Stimulated activated CD4-positive, alpha-beta T cell treated with anti-CD3 and anti-CD28 coated beads, Interleukin-1b, Interleukin-23, amount 100 ng/mL, for 48 hours (primary cell): ENCODE measurements around the gene FAM53A.
"Not testable (repeated sequence)": the region's sequence is repeated elsewhere in the genome, so short reads cannot be mapped to it uniquely, and the experiment has no call there.

ENCODE experiments used
- DNase-seq: peaks from one replicate; pipeline ENCODE4 v3.0.0-alpha.2; 2020

The FAM53A gene

DNA sequence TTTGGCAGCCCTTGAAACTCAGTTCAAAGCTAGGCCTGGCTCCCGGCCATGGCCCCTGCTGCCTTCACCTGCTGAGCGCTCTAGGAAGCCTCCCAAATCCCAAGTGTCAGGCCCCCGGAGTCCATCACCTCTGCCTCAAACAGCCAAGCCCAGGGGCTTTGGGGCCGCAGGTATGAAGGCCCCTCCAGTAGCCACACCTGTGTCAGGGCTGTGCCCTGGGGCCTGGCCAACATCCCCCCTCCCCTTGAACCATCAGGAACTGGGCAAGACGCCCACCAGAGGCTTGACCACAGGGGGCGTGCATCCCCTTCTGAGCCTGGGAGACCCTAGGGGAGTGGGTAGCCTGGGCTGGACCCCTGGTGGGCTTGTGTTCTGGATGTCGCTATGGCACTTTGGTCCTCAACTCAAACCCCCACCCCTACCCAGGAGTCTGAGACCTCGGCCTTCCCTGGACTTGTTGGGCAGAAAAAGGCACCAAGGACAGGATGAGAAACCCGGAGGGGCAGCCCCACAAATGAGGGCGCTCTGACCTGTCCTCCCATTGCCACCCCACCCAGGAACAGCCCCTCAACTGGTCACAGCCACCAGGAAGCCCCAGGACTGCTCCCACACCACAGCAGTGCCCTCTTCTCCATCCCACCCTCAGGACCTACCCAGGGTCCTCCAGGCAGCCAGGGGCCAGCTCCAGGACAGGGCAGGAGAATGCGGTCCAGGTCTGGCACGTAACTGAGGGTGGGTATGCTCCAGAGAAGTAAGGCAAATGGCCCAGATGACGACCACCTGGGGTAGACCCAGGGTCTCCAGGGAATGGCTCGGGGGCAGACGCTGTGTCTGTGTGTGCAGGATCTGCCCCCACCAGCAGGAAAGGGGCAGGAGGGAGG, 32.2 kb upstream of the FAM53A start:
- no peak for DNase-seq

DNA sequence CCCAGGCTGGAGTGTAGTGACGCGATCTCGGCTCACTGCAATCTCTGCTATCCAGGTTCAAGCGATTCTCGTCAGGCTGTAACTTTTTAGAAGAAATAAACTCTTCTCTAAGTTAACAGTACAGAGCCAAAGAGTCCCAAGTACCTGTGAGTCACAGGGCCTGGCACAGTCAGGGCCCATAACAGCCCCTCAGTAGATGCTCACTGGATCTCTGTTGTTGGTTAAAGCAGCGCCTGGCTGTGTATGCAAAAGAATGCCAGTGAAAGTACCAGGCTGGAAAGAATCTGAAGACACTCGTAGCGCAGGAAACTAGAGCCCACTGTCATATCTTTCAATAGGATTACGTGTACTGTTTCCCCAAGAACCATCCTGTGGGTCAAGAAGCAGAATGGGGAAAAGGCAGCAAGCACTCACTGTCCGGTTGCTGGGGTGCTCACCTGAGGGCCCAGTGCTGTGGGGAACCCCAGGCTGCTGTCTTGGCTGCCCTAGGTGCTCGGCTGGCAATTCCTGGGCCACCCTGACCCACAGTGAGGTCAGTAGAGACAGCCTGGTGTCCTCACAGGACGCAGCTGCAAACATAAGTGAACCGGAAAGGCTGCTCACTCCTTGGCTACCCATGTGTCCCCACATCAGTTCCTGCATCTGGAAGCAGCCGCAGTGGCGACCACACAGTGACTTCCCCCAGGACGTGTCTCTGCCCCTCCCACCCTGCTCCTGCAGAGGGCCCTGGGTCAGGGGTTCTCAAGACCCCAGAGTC, 31.1 kb upstream of the FAM53A start:
- DNase-seq, result no peak

DNA sequence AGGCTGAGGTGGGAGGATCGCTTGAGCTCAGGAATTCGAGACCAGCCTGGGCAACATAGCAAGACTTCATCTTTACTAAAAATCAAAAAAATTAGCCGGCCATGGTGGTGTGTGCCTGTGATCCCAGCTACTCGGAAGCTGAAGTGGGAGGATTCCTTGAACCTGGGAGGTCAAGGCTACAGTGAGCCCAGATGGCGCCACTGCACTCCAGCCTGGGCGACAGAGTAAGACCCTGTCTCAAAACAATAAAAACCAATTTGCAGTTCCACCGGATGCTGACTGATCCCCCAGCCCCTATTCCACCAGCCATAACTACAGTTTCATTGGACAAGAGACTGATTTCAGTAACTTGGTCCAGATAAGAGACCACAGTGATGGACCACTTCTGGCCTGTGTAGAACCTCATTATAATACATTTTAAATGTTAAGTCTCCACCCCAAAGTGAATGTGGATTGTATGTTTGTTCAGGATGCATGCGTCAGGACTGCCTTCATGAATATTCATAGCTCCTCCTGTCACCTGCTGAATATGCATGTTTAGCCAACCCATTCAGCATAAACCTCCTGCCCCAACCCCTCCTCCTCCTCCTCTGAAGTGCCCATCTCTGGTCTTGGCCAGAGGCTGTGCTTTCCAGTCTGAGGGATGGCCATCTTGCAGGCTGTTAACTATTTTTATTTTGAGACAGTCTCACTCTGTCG, 30.3 kb upstream of the FAM53A start:
- no peak for DNase-seq

DNA sequence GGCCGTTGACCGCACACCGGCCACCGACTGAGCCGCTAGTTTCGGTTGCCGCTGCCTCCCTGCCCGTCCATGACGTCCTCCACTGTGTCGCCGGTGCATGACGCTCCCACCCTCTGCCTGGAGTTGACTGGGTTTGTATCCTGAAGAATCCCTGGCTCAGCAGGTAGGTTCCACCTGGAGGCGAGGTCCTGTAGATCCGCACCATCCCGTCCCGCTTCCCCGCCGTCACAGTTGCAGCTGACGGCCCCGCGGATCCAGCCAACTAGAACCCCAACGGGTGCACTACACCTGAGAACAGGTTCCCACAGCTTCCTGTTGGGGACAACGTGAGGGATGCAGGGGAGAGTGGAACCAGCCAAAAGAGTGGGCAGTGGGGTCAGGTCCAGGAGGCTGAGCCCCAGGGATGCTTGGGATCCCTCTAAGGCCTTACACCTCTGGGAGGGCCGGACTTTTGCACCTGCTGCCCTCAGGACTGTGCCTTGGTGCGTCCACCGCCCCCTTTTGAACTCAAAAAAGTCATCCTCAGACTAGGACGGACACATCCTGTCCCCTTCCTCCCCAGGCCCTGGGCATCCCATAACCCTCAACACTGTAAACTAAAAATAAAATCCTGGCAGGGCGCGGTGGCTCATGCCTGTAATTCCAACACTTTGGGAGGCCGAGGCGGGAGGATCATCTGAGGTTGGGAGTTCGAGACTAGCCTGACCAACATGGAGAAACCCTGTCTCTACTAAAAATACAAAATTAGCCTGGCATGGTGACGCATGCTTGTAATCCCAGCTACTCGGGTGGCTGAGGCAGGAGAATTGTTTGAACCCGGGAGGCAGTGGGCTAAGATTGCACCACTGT, 29.1 kb upstream of the FAM53A start:
- no peak for DNase-seq

DNA sequence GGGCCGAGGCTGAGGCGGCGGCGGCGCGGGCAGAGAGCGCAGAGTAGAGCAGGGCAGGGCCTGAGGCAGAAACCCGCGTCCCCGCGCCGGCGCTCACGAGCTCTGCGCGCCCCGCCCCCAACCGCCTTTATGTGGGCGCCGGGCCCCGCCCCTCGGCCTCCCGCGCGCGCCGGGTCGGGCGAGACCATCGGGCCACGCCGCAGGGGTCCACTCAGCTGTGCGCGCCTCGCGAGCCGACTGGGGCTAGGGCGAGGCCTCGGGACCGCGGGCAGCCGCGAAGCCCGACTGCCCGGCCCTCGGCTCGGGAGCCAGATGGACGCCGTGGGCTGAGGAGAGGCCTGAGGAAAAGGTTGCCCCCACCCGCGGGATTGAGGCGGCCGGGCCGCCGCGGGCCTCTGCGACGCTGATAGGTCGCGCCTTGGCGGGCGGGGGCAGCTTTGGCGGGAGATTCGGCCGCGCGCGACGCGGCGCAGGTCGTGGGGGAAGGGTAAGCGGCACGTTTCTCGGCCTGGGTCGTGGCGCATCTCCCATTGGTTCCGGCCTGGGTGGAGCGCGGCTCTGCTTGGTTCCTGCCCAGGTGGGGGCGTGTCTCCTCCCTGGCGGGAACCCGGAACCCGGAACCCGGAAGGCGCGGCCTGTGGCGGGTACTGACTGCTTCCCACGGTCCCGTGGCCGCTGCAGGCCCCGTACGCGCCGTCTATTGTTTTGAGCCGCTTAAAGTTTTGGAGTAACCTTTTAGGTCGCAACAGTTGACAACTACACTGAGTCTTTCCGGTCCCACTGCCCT, 28.3 kb upstream of the FAM53A start, which contains the start of gene SLBP:
SLBP (minus strand) TSS at position 104 of the 787 bp plus-strand sequence. CDS start 131 bp downstream, outside the sequence.
- DNase-seq, result peak; percentile 99

DNA sequence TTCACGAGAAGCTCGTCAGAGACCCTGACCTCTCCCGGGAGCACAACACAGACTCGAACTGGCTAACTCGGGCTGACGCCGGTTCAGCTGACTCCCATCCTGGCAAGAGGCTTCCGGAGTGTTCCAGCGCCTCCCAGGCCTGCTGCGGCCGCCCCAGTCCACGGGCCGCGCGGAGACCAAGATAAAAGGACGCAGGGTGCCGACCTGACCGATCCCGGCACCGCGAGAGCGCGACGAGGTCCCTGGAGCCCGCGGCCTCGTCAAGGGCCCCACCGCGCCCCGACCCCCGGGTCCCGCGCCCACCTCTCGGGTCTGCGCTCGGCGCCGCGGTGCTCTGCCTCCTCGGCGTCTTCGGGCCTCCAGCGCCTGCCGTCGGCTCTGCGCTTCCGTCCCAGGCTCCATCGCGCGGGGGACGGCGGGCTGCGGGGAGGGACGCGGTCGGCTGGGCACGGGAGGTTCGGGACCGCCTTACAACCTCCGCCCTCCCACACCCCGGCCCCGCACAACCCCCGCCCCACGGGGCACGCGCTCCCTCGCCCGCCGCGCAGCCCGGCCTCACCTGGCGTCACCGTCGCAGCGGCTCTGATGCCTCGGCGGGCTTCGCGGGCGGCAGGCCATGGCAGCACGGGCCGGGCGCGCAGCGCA, 27.6 kb upstream of the FAM53A start:
- DNase-seq, result peak; percentile 46

DNA sequence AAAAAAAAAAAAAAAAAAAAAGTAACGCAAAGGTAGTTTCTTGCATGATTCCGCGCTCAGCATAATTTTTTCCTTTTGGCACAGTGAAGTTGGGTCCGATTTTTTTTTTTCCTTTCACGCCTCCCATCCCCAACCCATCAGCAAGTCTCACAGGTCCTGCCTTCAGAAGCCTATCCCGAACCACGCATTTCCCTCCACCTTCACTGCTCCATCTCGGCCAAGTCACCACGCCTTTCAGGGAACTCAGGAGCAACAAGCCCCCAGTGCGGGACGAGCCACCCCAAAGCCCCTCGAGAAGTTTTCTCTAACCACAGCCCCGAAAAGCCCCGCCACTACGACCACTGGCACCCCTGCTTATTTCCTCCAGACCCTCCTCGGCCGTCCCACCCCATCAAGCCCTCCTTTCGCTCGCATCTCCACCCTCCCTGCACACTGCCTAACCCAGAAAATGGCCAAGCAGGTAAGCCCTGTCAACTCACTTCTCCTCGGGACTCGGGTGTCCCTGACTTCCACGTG, 27.0 kb upstream of the FAM53A start:
- DNase-seq, result no peak

DNA sequence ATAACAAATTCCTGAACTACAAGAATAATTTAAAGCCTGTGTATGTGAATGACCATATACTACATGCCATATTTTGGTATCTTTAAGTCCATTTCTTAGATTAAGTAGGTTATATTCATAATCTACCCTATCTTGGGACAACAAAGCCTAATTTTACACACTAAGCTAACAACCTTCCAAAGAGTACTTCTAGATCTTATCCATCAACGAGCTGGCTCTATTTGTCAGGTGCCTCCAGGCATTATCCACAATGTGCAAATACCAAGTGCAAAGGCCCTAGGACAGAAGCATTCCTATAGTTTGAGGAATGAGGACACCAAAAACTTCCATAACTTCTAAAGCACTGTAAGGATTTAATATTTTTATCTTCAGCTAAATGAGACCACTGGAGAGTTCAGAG, 24.5 kb upstream of the FAM53A start:
- no peak for DNase-seq

DNA sequence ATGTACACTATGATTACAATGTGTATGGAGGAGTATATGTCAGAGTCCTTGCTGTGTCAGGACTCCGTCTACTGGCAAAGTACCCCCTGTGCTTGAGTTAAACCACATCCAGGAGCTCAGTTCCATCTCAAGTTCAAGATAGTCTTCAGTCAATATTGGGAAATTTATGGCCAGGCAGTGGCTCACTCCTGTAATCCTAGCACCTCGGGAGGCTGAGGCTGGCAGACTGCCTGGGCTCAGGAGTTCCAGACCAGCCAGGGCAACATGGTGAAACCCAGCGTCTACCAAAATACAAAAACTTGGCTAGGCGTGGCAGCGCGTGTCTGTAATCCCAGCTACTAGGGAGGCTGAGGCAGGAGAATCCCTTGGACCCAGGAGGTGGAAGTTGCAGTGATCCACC, 22.2 kb upstream of the FAM53A start:
- no peak for DNase-seq

DNA sequence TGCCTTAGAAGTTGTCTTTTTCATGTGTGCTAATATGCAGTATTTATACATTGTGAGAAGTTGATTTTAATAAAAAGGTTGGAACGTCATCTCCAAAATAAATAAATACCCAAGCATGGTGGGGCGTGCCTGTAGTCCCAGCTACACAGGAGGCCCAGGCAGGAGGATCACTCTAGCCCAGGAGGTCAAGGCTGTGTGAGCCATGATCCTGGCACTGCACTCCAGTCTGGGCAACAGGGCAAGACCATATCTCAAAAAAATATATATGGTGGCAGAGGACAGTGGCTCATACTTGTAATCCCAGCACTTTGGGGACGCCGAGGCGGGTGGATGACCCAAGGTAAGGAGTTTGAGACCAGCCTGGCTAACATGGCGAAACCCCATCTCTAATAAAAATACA, 21.6 kb upstream of the FAM53A start:
- no peak for DNase-seq

DNA sequence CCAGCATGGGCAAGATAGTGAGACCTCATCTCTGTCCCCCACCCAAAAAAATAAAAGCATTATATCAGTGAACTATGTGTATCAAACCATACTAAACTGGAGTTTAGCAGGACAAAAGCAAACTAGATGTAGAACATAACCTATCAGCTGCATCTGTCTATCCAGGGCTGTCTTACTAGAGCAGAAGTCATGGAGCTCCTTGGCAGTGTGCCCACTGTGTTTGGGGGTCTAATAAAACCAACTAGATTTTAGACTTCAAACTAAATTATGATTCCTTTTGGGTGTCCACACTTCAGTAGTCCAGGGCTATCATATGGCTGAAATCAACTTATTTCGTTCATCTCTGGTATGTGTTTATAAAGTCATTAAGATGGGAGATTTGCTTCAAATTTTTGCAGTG, 19.8 kb upstream of the FAM53A start:
- DNase-seq, result no peak

DNA sequence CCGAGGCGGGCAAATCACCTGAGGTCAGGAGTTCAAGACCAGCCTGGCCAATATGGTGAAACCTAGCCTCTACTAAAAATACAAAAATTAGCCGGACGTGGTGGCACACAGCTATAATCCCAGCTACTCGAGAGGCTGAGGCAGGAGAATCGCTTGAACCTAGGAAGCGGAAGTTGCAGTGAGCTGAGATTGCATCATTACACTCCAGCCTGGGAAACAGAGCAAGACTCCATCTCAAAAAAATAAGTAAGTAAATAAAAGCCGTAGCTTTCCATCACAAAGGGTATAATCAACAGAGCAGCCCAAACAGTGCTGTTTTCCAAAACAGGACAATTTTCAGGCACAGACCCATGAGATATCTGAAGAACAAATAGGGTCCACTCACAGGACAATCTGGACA, 17.6 kb upstream of the FAM53A start:
- DNase-seq, result not testable (repeated sequence)

DNA sequence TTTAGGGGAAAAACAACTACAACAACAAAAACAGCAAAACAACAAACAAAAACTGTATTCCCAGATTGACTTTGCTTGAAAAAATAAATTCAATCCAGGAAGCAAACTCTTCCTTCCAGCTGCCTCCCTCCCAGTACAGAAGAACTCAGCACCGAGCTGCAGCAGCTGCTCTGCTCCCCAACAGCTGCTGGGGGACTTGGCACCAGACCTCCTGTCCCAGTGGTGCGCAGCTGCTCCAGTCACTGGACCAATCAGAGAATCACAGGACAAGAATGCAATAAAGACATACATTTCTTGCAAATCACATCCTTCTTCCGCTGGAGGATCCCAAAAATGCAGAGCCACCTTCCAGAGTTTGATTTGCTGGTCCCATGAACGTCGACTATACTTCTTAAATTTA, 11.8 kb upstream of the FAM53A start:
- DNase-seq, result no peak

DNA sequence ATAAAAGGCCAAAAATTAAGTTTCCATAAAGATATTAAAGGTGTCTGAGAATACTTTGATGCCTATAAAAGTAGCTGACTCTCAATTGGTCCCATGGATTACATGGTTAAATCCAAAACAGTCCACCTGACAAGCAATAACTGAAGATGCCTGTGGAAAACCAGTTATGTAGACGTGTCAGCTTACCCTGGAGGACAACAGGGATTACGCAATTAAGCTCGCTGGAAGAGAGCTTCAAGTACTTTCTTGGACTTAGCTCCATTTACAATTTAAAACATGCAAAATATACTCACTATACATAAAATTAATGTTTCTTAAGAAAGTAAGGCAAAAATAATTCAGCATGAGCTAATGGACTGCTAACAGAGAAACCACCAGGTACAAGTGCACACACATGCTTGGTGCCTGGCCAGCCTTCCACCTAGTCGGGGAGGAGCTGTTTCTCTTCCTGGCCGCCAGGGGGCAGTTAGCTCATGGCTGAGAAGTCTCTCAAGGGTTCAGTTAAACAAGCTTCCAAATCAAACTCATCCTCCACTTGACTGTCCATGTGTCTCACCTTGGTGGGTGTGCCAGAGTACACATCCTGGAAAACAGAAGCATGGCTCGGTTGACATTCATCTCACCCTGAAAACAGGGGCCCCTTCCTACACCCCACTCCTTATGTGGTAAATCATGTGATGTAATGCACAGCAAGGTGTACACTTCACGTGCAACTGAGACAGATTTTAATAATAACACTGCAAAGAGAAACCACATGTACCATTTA, 9.2 kb upstream of the FAM53A start:
- DNase-seq, result peak; percentile 72

DNA sequence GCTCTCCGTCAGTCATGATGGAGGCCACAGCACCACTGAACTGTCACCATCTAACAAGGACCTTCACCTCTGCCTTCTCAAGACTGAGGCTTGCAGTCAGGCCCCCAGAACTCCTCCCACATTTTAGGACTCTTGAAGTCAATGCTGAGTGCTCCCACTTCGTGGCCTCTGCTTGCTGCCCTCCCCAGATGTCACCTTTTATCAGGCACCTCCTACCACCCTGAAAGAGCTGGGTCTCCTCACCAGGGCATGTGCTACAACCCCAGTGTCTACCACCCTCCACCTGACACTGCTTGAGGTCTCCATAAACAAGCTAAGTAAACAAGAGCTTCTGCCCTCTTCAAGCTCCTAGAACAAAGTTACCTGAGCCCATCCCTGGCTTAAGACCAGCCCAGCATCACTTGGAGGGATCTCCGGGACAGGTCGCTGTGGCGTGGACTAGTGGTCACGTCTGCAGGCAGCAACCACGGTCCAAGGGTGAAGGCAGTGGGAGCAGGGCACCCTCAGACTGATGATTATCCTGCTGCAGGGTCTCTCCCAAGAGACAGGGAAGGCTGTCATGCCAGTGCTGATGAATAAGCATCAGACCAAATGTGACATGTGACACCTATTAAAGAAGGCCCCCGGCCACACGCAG, 7.7 kb upstream of the FAM53A start:
- no peak for DNase-seq

DNA sequence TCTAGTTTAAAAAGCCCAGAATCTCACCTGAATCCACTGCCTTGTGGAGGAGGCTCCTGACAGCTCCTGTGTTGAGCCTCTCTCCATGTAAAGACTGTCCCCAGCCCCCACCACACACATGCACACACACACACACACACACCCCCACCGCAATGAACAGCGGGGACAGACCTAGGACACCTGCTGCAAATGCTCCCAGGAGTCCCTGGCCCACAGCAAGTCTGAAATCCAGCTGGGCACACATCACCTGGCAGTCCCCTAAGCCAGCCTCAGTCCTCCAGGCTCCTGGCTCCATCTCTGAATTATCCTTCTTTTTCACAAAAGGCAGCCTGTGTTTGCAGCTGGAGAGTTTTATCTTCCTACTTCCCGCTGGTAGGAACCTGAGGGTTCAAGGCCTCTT, 6.6 kb upstream of the FAM53A start:
- no peak for DNase-seq

DNA sequence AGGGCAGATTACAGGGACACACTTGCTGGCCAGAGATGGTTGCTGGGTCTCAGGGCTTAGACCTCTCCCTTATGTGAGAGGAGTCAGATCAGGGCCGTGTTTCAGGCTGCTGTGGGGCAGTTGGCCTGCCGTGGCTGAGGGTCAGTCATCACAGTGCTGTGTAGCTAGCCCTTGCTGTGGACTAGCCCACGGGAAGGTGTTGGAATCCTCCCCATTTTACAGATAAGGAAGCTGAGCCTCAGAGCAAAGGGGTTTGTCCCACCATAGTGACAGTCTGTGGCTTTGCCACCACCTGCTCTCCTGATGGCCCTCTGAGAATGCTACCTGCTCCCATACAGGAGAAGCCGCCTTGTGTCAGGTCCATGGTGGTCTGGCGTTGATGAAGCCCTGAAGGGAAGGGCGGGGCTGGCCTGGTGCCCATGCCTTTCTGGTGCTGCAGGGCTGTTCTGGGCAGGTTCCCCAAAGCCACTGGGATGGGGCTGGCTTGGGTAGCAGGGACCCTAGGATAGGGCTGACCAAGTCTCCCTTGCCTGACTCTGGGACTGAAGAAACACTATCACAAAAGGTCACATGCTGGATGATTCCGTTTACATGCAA, 2.4 kb upstream of the FAM53A start:
- DNase-seq, result no peak

DNA sequence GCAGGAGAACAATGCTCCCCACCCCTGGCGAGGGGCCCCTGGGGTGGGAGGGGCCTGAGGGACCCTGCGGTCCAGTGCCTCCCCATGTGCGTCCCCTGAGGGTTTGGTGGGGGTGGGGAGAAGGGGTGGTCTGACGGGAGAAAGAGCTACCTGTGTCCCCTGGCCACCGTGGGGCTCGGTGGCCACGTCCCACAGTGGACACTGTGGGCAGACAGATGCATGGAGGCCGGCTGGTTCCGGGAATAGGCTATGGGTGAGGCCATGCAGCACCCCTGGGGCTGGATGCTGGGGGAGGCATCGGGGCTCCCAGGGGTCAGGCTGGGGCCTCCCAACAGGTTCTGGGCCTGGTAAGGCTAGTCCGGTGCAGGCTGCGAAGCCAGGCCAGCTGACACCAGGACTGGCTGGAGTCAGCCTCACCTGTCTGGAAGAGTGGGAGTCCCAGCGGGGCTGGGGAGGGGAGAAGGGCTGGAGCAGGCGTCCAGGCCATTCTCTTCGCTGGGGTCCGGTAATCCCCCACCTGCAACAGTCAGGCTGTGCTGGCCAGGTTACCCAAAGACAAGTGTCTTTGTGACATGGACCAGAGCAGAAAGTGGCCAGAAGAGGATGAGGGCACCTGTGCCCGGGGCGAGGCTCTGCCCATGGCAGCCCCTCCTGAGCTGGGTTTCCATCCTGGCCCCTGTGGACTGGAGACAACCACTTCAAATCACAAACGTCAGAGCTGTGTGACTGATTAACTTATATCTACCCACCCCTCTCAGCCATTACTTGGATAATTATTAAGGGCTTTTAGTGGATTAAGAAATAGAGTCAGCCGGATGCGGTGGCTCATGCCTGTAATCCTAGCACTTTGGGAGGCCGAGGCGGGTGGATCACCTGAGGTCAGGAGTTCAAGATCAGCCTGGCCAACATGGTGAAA, 1.4 kb upstream of the FAM53A start:
- DNase-seq, result no peak
